ENCODE data around the gene KANK4. TPM values are rescaled to one million over a fixed set of nuclear protein-coding genes. Genes with fewer than 3 reads are reported as not detected.

KANK4 gene
- polyA plus RNA-seq, 2 of the 4 experiments (the other 2 are of a cell fraction) = 0.66 to 0.81 TPM

- H3K4me3 ChIP-seq = no peak overlapping the region
- no peak for TF ChIP-seq FOSL2 (IDR thresholded peaks at IDR 0.05)
- TF ChIP-seq FOSL2 (CRISPR knock-in tag; IDR thresholded peaks at IDR 0.05) = peak; percentile 62
- TF ChIP-seq TP53 (CRISPR knock-in tag; IDR thresholded peaks at IDR 0.05) = no peak
- DNase-seq (ENCODE audit: low read depth in 1 of 2, low spot score in 1 of 2) (peak; percentile 35 to 41), ATAC-seq (peak; percentile 76 to 90), FAIRE-seq (no peak)
- H3K27ac ChIP-seq = no peak overlapping the region
- no peak overlapping the region for H3K4me2 ChIP-seq
- no peaks in the 10 kb centered on the region for H3K9me3 ChIP-seq
- ChIA-PET CTCF (no interaction called here), POLR2A (no interaction called here)
- H3K4me1 ChIP-seq = peaks cover 3% of the 10 kb centered on the region; the same call in 1 of the 3 replicates
- 89% methylated on average over 1 of the region's 1 CpG for WGBS (ENCODE audit: missing lambda C conversion rate)
Measured at GRCh38 chr1:62356257-62356835, 37.1 kb upstream of the KANK4 start.

GRCh38 chr1:62355095-62355494 lies 35.9 kb upstream of the KANK4 start:
- Histone ChIP-seq H3K4me2 (no peak overlapping the region), H3K27ac (no peak overlapping the region), H3K4me1 (peaks cover 3% of the 10 kb centered on the region; the same call in 1 of the 3 replicates), H3K9me3 (no peaks in the 10 kb centered on the region), H3K4me3 (no peak overlapping the region)
- no peak for TF ChIP-seq HOXA7 (CRISPR knock-in tag; IDR thresholded peaks at IDR 0.05)
- TF ChIP-seq MAFK (IDR thresholded peaks at IDR 0.05; ENCODE audit: partially characterized antibody) = no peak
- ChIA-PET CTCF (no interaction called here), POLR2A (no interaction called here)
- ATAC-seq = no peak
- DNase-seq (ENCODE audit: low read depth in 1 of 2, low spot score in 1 of 2) = no peak
- 30% methylated on average over 2 of the region's 8 CpGs for WGBS (ENCODE audit: missing lambda C conversion rate)
- FAIRE-seq = no peak

- CTCF ChIA-PET = no interaction called here
- ATAC-seq = no peak
- TF ChIP-seq SREBF2 (IDR thresholded peaks at IDR 0.05) = no peak
- TF ChIP-seq KDM5A (IDR thresholded peaks at IDR 0.05) = no peak
Measured at GRCh38 chr1:62353853-62354252, 34.6 kb upstream of the KANK4 start.

GRCh38 chr1:62352387-62352786 lies 33.2 kb upstream of the KANK4 start:
- FAIRE-seq = no peak
- WGBS (ENCODE audit: missing lambda C conversion rate) = 65% methylated on average over 3 of the region's 4 CpGs
- Histone ChIP-seq H3K4me2 (no peak overlapping the region), H3K4me3 (no peak overlapping the region), H3K9me3 (no peaks in the 10 kb centered on the region), H3K4me1 (peaks cover 3% of the 10 kb centered on the region; the same call in 1 of the 3 replicates), H3K27ac (no peak overlapping the region)
- ATAC-seq = no peak
- ChIA-PET POLR2A (no interaction called here), CTCF (no interaction called here)
- no peak for DNase-seq (ENCODE audit: low read depth in 1 of 2, low spot score in 1 of 2)
- no peak for TF ChIP-seq ZFP36 (IDR thresholded peaks at IDR 0.05; ENCODE audit: borderline replicate concordance, partially characterized antibody)
- no peak for TF ChIP-seq BHLHE40 (IDR thresholded peaks at IDR 0.05; ENCODE audit: low read depth, low read length)
- no peak for TF ChIP-seq RCOR1 (IDR thresholded peaks at IDR 0.05; ENCODE audit: low read depth, low read length)

More at GRCh38 chr1:62353853-62354252, 34.6 kb upstream of the KANK4 start:
- H3K27ac ChIP-seq = no peak overlapping the region
- DNase-seq (ENCODE audit: low read depth in 1 of 2, low spot score in 1 of 2) (no peak), FAIRE-seq (no peak)
- POLR2A ChIA-PET = interaction anchor here (0.6 kb wide), 1 partner anchor 82 kb away, joined by 3 read pairs; no protein-coding TSS in a partner anchor
- no peaks in the 10 kb centered on the region for H3K9me3 ChIP-seq
- 39% methylated on average over 3 of the region's 3 CpGs for WGBS (ENCODE audit: missing lambda C conversion rate)
- H3K4me1 ChIP-seq = peaks cover 3% of the 10 kb centered on the region; the same call in 1 of the 3 replicates
- no peak overlapping the region for H3K4me2 ChIP-seq
- no peak overlapping the region for H3K4me3 ChIP-seq

- H3K4me2 ChIP-seq = no peak overlapping the region
- no peaks in the 10 kb centered on the region for H3K4me1 ChIP-seq
- ChIA-PET CTCF (interaction anchor here (0.7 kb wide), 1 partner anchor 11 kb away, joined by 5 read pairs; no protein-coding TSS in a partner anchor), POLR2A (no interaction called here)
- FAIRE-seq (no peak), DNase-seq (ENCODE audit: low read depth in 1 of 2, low spot score in 1 of 2) (no peak), ATAC-seq (no peak)
- TF ChIP-seq MAFK (IDR thresholded peaks at IDR 0.05; ENCODE audit: partially characterized antibody) (peak; percentile 33), ATOH8 (CRISPR knock-in tag; IDR thresholded peaks at IDR 0.05; ENCODE audit: low read depth) (no peak)
- no peak overlapping the region for H3K4me3 ChIP-seq
- H3K27ac ChIP-seq = no peak overlapping the region
- WGBS (ENCODE audit: missing lambda C conversion rate) = 79% methylated on average over 2 of the region's 2 CpGs
- H3K9me3 ChIP-seq = no peaks in the 10 kb centered on the region
Measured at GRCh38 chr1:62349470-62350233, 30.4 kb upstream of the KANK4 start.

GRCh38 chr1:62346886-62347285 lies 27.7 kb upstream of the KANK4 start:
- FAIRE-seq (no peak), DNase-seq (ENCODE audit: low read depth in 1 of 2, low spot score in 1 of 2) (no peak), ATAC-seq (no peak)
- 86% methylated on average over 4 of the region's 4 CpGs for WGBS (ENCODE audit: missing lambda C conversion rate)
- ChIA-PET CTCF (no interaction called here), POLR2A (no interaction called here)
- H3K4me2 ChIP-seq = no peak overlapping the region
- no peaks in the 10 kb centered on the region for H3K4me1 ChIP-seq
- H3K9me3 ChIP-seq = no peaks in the 10 kb centered on the region
- H3K27ac ChIP-seq = no peak overlapping the region
- no peak overlapping the region for H3K4me3 ChIP-seq
- no peak for TF ChIP-seq RAD21 (conservative IDR thresholded peaks at IDR 0.05 in 1 of 2, IDR thresholded peaks at IDR 0.05 in 1 of 2)
- TF ChIP-seq JUNB (IDR thresholded peaks at IDR 0.05) = no peak
- no peak for TF ChIP-seq ATOH8 (CRISPR knock-in tag; IDR thresholded peaks at IDR 0.05; ENCODE audit: low read depth)
- TF ChIP-seq TFCP2L1 (CRISPR knock-in tag; IDR thresholded peaks at IDR 0.05) = no peak
- TF ChIP-seq SMC3 (IDR thresholded peaks at IDR 0.05) = no peak
- TF ChIP-seq ZC3H11A (IDR thresholded peaks at IDR 0.05) = no peak
- TF ChIP-seq HOXB5 (CRISPR knock-in tag; IDR thresholded peaks at IDR 0.05) = no peak
- no peak for TF ChIP-seq RCOR1 (IDR thresholded peaks at IDR 0.05; ENCODE audit: low read depth, low read length)
- no peak for TF ChIP-seq FOXS1 (CRISPR knock-in tag; IDR thresholded peaks at IDR 0.05)
- TF ChIP-seq MYC (IDR thresholded peaks at IDR 0.05; ENCODE audit: borderline replicate concordance, low read length) = no peak
- TF ChIP-seq TP53 (CRISPR knock-in tag; IDR thresholded peaks at IDR 0.05) = no peak

Measured in A549 (cell line).